Epithelial cell of proximal tubule (primary cell): ENCODE data around the gene THOP1. TPM values are rescaled to one million over a fixed set of nuclear protein-coding genes. Genes with fewer than 3 reads are reported as not detected.

Experiments
- DNase-seq: peaks from one replicate; pipeline ENCODE4 v3.0.0-alpha.2; 2011; ENCODE audit warnings: low read depth
- H3K4me3 ChIP-seq: 2 replicates; pipeline ENCODE4 v1.5.1; 2011; ENCODE audit warnings: low read depth, mild to moderate bottlenecking, low read length
- CTCF ChIP-seq: conservative IDR thresholded peaks from 2 replicates; pipeline ENCODE4 v1.5.1; 2012; ENCODE audit warnings: low read depth, mild to moderate bottlenecking, low read length
- total RNA-seq: library from RNA; depleted of rRNA; stranded (reverse); fragments of >200 nt; gene quantifications from 2 replicates; pipeline ENCODE4 v1.2.3, GENCODE V29; 2015

The THOP1 gene
- total RNA-seq, 1 donor from 2014 or later, result 148 TPM

- no peak for TF ChIP-seq CTCF
- DNase-seq, result no peak
- H3K4me3 ChIP-seq, result no peak overlapping the region
Observed at GRCh38 chr19:2747349-2747748, 38.0 kb upstream of the THOP1 start.

GRCh38 chr19:2750808-2751437, 34.4 kb upstream of the THOP1 start:
- no peak for TF ChIP-seq CTCF
- H3K4me3 ChIP-seq, result no peak overlapping the region
- DNase-seq, result no peak

- no peak overlapping the region for H3K4me3 ChIP-seq
- DNase-seq, result no peak
- TF ChIP-seq CTCF, result no peak
Observed at GRCh38 chr19:2751438-2751830, 33.9 kb upstream of the THOP1 start.

- no peak for TF ChIP-seq CTCF
- no peak overlapping the region for H3K4me3 ChIP-seq
- DNase-seq, result no peak
Observed at GRCh38 chr19:2754659-2755447, 30.4 kb upstream of the THOP1 start.

- TF ChIP-seq CTCF, result no peak
- DNase-seq, result no peak
- H3K4me3 ChIP-seq, result no peak overlapping the region
Observed at GRCh38 chr19:2755448-2755705, 29.9 kb upstream of the THOP1 start.

GRCh38 chr19:2755811-2756210, 29.5 kb upstream of the THOP1 start:
- no peak overlapping the region for H3K4me3 ChIP-seq
- no peak for TF ChIP-seq CTCF
- no peak for DNase-seq

- no peak overlapping the region for H3K4me3 ChIP-seq
- no peak for DNase-seq
- TF ChIP-seq CTCF, result no peak
Observed at GRCh38 chr19:2756477-2756876, 28.8 kb upstream of the THOP1 start.
